RPMI7951 (cell line): ENCODE measurements around the gene CDKL5. TPM values are rescaled to one million over a fixed set of nuclear protein-coding genes. Genes with fewer than 3 reads are reported as not detected.

Source experiments
- DNase-seq: peaks from one replicate; pipeline ENCODE4 v3.0.0-alpha.2; 2012; ENCODE audit warnings: low read depth
- total RNA-seq: library from RNA; depleted of rRNA; stranded (reverse); fragments of >200 nt; shearing (Covaris generic); gene quantifications from 2 replicates; pipeline ENCODE4 v1.2.3, GENCODE V29; 2014; rRNA removed

Gene CDKL5
- total RNA-seq, 1 experiment from 2014 or later = 2.5 TPM

DNA sequence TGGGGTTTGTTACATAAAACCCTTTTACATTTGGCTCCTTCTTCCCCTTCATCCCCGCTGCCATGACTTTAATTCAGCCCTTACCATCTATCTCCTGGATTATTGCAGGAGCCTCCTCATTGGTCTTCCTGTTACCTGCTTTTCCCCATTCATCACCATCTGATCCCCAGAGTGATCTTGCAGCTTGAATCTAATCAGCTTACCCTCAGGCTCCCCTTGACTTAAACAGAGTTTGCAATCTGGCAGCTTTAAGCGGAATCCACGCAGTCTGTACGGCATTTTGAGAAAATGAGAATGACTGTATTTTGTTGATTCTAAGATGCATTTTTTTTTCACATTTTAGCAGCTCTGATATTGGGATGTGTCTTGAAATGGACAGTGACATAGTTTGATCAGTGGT is 267.1 kb downstream of the CDKL5 start:
- DNase-seq = no peak

DNA sequence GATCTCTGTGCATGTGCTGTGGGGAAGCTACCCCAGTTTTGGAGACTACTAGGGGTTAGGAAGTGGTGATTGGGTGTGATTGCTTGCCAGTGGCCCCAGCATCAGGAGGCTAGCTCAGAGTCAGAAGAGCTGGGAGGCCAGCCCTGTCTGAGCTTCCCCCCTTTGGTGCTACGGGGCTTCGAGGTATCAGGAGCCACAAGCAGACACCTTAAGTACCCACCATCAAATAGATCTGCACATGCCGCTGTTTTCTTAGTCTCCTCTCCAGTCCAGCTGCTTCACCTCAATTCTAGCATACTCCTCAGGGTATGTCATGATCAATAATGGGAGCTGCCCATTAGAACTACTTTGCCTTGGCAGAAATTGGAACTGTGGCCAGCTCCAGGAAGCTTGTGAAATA is 271.2 kb downstream of the CDKL5 start:
- no peak for DNase-seq

DNA sequence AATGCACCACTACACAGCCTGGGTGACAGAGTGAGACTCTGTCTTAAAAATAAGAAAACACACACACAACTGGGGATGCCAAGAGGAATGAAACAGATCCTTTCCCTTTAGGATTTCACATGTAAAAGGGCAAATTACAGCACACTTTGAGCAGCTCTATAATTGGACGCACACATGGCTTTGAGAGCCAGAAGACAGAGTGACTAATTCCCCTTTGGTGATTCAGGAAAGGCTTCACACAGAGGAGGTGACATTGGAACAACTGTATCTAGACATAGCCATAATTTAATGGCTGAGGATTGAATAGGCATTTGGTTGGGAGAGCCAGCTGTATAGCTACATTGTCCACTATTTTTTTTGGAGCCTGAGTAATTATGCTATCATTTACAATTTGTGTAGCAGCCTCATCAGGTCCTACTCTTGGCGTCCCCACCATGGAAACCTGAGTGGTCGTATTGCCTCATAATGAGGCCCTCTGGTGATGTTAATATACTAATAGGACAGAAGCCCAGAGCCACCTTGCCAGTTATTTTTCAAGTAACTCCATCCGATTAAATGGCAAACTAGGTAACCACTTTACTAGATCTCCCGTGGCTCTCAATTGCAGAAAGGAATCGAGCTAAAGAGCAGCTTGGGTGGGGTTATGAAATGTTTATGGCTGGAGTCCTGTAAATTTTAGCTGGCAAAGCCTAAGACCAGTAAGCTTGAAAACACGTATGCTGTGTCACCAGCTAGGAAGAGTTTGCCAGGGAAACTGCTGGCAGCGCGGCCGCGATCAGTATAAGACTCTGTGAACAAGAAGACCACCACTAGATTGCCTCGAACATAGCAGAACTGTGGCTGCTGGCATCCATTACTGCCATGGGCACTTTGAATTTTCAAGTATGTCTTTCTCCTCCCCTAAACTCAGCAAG is 273.6 kb downstream of the CDKL5 start:
- peak; percentile 20 for DNase-seq

DNA sequence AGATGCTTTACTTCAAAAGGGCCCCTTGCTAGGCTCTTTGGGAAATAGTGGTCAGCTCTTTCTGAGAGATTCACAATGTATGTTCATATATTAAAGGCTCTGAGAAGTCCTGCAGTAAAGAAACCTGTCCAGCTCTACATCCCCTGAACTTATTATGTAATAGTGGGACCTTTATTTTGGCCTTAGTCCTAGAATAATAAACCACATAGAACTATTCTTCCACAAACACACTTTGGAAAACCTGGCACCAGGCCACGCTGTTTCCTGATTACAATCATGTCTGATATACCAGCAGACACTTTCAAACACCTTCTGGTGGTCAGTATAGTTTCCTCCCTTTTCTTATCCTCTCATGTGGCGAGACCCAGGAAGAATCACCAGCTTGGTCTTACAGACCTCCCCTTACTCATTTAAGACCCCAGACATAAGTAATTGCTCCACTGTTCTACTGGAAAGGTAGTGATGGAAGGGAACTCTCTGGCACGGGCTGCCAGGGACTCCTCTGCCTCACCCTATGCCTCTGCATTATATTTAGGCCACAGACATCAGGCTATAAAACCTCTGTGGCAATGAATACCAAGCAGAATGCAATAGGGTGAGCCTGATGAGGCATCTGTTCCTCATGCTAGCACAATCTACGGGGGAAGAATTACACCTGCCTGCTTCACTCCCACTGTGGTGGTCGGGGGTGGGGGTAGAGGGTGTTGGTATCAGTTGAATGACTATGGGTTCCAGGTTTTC is 276.4 kb downstream of the CDKL5 start:
- DNase-seq = peak; percentile 61

DNA sequence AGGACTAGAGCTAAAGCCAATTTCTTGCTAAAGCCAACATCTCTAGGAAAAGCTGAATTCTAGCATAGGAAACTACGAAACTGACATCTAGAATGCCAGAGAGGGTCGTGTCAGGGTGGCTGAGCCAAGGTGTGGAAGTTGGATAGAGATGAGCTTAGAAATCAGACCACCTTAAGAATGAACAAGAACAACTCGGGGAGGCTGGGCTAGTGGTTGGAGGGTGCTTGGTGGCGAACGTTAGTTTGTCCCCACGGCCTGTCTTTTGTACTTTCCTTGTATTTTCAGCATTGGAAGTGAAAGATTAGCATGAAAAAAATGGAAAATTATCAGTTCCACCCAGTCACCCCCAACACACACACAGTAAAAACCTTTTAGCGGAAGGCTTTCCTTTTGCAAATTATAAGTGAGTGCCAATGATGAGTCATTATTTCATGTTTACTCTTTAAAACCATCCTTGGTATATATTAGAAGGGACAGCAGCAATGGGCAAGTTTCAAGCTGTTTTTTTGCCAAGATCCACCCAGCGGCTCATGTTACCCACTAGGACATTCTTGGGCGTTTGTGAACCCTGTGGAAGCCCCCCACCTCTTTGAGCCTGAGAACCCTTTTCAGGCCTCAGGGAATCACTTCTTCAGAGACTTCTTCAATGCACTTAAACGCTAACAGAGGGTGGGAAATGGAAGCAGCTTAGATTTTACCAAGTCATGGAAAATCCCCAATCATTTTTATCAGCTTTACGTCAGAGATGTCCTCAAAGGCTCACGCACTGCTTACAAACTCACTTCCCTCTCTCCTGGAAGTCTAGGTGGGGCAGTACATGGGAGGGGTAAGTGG is 277.2 kb downstream of the CDKL5 start:
- peak; percentile 57 for DNase-seq

Other genes with a start within 250 kb of the CDKL5 start
- gene BEND2, start 204.7 kb upstream of the CDKL5 start, total RNA-seq = not detected in 2 replicates
- 4.1 and 6.3 TPM in 2 replicates for gene SCML2, start 70.9 kb upstream of the CDKL5 start, total RNA-seq
- gene RS1, start 246.5 kb downstream of the CDKL5 start, total RNA-seq = not detected in 2 replicates